Tibial nerve (tissue), 4 donors: ENCODE data around the gene TNFRSF18.

Experiments used
- CTCF ChIP-seq, 5 experiments: fragments of 200-600 bp in 3 of 5; fragments of 450-650 bp in 2 of 5; sonication (generic) in 3 of 5; IDR thresholded peaks; one replicate each; pipeline ENCODE4 v1.5.1; 2016 to 2019; ENCODE audit warnings: antibody characterized with exemption in 5 of 5, mild to moderate bottlenecking in 3 of 5, moderate library complexity in 2 of 5
- EP300 ChIP-seq, 2 donors: sonication (generic); formaldehyde crosslinking; IDR thresholded peaks; one replicate each; pipeline ENCODE4 v1.6.1; 2017; ENCODE audit warnings: antibody characterized with exemption in 2 of 2, mild to moderate bottlenecking in 1 of 2
- POLR2A ChIP-seq, 2 donors: fragments of 450-650 bp; IDR thresholded peaks; one replicate each; pipeline ENCODE4 v1.6.1; 2017; ENCODE audit warnings: antibody characterized with exemption in 2 of 2, mild to moderate bottlenecking in 2 of 2, moderate library complexity in 2 of 2

DNA sequence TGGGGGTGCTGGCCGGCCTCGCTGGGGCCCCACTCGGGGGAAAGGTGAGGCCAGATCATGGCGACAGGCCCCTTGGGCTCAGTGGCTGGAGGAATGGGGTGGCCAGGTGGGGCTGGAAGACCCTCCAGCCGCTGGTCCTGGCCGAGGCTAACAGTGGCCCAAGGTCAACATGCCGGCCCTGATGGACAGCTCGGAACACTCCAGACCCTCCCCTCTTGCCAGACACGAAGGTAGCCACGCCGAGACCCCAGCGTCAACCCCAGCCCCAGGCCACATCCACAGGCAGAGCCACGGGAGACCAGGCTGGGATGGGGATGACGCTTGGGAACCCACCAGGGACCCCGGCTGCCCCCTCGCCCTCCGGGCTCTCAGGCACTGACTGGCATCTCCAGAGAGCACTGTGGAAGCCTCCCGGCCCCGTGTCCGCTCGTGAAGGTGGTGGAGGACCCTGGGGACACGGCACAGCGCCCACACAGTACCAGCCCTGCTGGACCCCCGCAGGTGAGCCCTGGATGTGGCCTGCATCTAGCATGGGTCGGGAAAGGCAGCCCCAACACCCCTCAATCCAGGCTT is 41.0 kb upstream of the TNFRSF18 start:
- TF ChIP-seq CTCF (IDR thresholded peaks at IDR 0.05) = no peak
- no peak for TF ChIP-seq POLR2A (IDR thresholded peaks at IDR 0.05)
- TF ChIP-seq EP300 (IDR thresholded peaks at IDR 0.05) = no peak
